ENCODE data around the gene FLYWCH2.

FLYWCH2 gene

GRCh38 chr16:2881783-2882649 lies 999 bp upstream of the FLYWCH2 start:
- H3K4me3 ChIP-seq, result peak overlapping the region; percentile 90
- 0 out of 2 replicates have a peak, but pooled peaks cover 4% of the 10 kb centered on the region for H3K4me1 ChIP-seq
- in situ Hi-C loops (cut with MboI; ENCODE audit: low sequenced_read_pairs), result no loop called here
- DNase-seq (ENCODE audit: low spot score in 2 of 2), result peak; percentile 28 to 63
- no peaks in the 10 kb centered on the region for H3K27me3 ChIP-seq (ENCODE audit: low read depth)
- H3K36me3 ChIP-seq (replicated peaks), result no peaks in the 10 kb centered on the region
- peaks cover 7% of the 10 kb centered on the region; the same call in 1 of the 2 replicates for H3K9me3 ChIP-seq

- Histone ChIP-seq H3K9me3 (peaks cover 7% of the 10 kb centered on the region; the same call in 1 of the 2 replicates), H3K36me3 (replicated peaks) (no peaks in the 10 kb centered on the region; the same call in 1 of the 2 replicates), H3K27me3 (ENCODE audit: low read depth) (no peaks in the 10 kb centered on the region), H3K4me3 (peak overlapping the region; percentile 90), H3K4me1 (0 out of 2 replicates have a peak, but pooled peaks cover 4% of the 10 kb centered on the region)
- DNase-seq (ENCODE audit: low spot score in 2 of 2), result peak in 1 of 2 experiments; percentile 57
- in situ Hi-C loops (cut with MboI; ENCODE audit: low sequenced_read_pairs), result no loop called here
Measured at GRCh38 chr16:2883458-2883908, 468 bp downstream of the FLYWCH2 start.

- Histone ChIP-seq H3K9me3 (peaks cover 7% of the 10 kb centered on the region; the same call in 1 of the 2 replicates), H3K27me3 (ENCODE audit: low read depth) (no peaks in the 10 kb centered on the region), H3K4me3 (peak overlapping the region; percentile 90), H3K4me1 (0 out of 2 replicates have a peak, but pooled peaks cover 4% of the 10 kb centered on the region), H3K36me3 (replicated peaks) (no peaks in the 10 kb centered on the region; the same call in 1 of the 2 replicates)
- no peak for DNase-seq (ENCODE audit: low spot score in 2 of 2)
- in situ Hi-C loops (cut with MboI; ENCODE audit: low sequenced_read_pairs), result no loop called here
Measured at GRCh38 chr16:2884041-2884451, 1.0 kb downstream of the FLYWCH2 start.

GRCh38 chr16:2894231-2894630 lies 11.2 kb downstream of the FLYWCH2 start:
- Histone ChIP-seq H3K27me3 (ENCODE audit: low read depth) (no peaks in the 10 kb centered on the region), H3K4me3 (no peak overlapping the region), H3K4me1 (no peaks in the 10 kb centered on the region; the same call in 1 of the 2 replicates), H3K36me3 (replicated peaks) (peaks cover 6% of the 10 kb centered on the region; the same call in 1 of the 2 replicates), H3K9me3 (no peaks in the 10 kb centered on the region)
- DNase-seq (ENCODE audit: low spot score in 2 of 2), result no peak
- in situ Hi-C loops (cut with MboI; ENCODE audit: low sequenced_read_pairs), result no loop called here

- Histone ChIP-seq H3K36me3 (replicated peaks) (peaks cover 6% of the 10 kb centered on the region; the same call in 1 of the 2 replicates), H3K27me3 (ENCODE audit: low read depth) (no peaks in the 10 kb centered on the region), H3K4me1 (no peaks in the 10 kb centered on the region; the same call in 1 of the 2 replicates), H3K9me3 (no peaks in the 10 kb centered on the region), H3K4me3 (no peak overlapping the region)
- in situ Hi-C loops (cut with MboI; ENCODE audit: low sequenced_read_pairs), result no loop called here
- DNase-seq (ENCODE audit: low spot score in 2 of 2), result no peak
Measured at GRCh38 chr16:2895813-2896212, 12.8 kb downstream of the FLYWCH2 start.

GRCh38 chr16:2896480-2897010 lies 13.5 kb downstream of the FLYWCH2 start:
- Histone ChIP-seq H3K36me3 (replicated peaks) (peaks cover 6% of the 10 kb centered on the region; the same call in 1 of the 2 replicates), H3K27me3 (ENCODE audit: low read depth) (no peaks in the 10 kb centered on the region)
- in situ Hi-C loops (cut with MboI; ENCODE audit: low sequenced_read_pairs), result no loop called here

DNA sequence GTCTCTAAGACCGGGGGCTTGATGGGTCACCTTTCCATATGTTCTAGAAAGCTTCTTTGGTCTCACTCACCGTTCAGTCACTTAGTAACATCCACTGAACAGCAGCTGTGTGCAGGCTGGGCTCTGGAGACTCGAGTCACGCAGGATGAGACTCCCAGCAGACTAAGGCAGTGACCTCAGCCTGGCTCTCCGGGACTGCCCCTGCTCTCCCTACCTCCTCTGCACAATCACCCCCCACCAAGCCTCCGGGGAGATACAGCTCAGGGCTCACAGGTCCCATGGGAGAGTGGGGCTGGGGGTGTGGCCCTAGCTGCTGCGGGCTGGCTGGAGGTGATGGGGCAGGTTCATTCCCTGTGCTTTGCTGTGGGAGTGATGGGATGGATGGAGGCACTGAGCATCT lies 14.1 kb downstream of the FLYWCH2 start:
- Histone ChIP-seq H3K9me3 (no peaks in the 10 kb centered on the region), H3K4me1 (no peaks in the 10 kb centered on the region), H3K27me3 (ENCODE audit: low read depth) (no peaks in the 10 kb centered on the region), H3K36me3 (replicated peaks) (peaks cover 6% of the 10 kb centered on the region; the same call in 1 of the 2 replicates), H3K4me3 (no peak overlapping the region)
- in situ Hi-C loops (cut with MboI; ENCODE audit: low sequenced_read_pairs), result no loop called here
- no peak for DNase-seq (ENCODE audit: low spot score in 2 of 2)

More at GRCh38 chr16:2896480-2897010, 13.5 kb downstream of the FLYWCH2 start:
- no peaks in the 10 kb centered on the region for H3K4me1 ChIP-seq
- no peak for DNase-seq (ENCODE audit: low spot score in 2 of 2)
- no peaks in the 10 kb centered on the region for H3K9me3 ChIP-seq
- no peak overlapping the region for H3K4me3 ChIP-seq

GRCh38 chr16:2898831-2899563 lies 16.0 kb downstream of the FLYWCH2 start:
- Histone ChIP-seq H3K9me3 (no peaks in the 10 kb centered on the region), H3K4me3 (no peak overlapping the region), H3K36me3 (replicated peaks) (peaks cover 6% of the 10 kb centered on the region; the same call in 1 of the 2 replicates), H3K27me3 (ENCODE audit: low read depth) (no peaks in the 10 kb centered on the region), H3K4me1 (peaks cover 3% of the 10 kb centered on the region)
- DNase-seq (ENCODE audit: low spot score in 2 of 2), result no peak
- in situ Hi-C loops (cut with MboI; ENCODE audit: low sequenced_read_pairs), result no loop called here

- Histone ChIP-seq H3K36me3 (replicated peaks) (peaks cover 6% of the 10 kb centered on the region; the same call in 1 of the 2 replicates), H3K4me3 (no peak overlapping the region), H3K27me3 (ENCODE audit: low read depth) (no peaks in the 10 kb centered on the region), H3K4me1 (peaks cover 4% of the 10 kb centered on the region), H3K9me3 (no peaks in the 10 kb centered on the region)
- no peak for DNase-seq (ENCODE audit: low spot score in 2 of 2)
- in situ Hi-C loops (cut with MboI; ENCODE audit: low sequenced_read_pairs), result no loop called here
Measured at GRCh38 chr16:2899564-2900072, 16.6 kb downstream of the FLYWCH2 start.

GRCh38 chr16:2900526-2901075 lies 17.6 kb downstream of the FLYWCH2 start:
- in situ Hi-C loops (cut with MboI; ENCODE audit: low sequenced_read_pairs), result no loop called here
- Histone ChIP-seq H3K27me3 (ENCODE audit: low read depth) (no peaks in the 10 kb centered on the region), H3K4me3 (no peak overlapping the region), H3K9me3 (no peaks in the 10 kb centered on the region), H3K36me3 (replicated peaks) (peaks cover 6% of the 10 kb centered on the region; the same call in 1 of the 2 replicates), H3K4me1 (peaks cover 4% of the 10 kb centered on the region)
- DNase-seq (ENCODE audit: low spot score in 2 of 2), result no peak

DNA sequence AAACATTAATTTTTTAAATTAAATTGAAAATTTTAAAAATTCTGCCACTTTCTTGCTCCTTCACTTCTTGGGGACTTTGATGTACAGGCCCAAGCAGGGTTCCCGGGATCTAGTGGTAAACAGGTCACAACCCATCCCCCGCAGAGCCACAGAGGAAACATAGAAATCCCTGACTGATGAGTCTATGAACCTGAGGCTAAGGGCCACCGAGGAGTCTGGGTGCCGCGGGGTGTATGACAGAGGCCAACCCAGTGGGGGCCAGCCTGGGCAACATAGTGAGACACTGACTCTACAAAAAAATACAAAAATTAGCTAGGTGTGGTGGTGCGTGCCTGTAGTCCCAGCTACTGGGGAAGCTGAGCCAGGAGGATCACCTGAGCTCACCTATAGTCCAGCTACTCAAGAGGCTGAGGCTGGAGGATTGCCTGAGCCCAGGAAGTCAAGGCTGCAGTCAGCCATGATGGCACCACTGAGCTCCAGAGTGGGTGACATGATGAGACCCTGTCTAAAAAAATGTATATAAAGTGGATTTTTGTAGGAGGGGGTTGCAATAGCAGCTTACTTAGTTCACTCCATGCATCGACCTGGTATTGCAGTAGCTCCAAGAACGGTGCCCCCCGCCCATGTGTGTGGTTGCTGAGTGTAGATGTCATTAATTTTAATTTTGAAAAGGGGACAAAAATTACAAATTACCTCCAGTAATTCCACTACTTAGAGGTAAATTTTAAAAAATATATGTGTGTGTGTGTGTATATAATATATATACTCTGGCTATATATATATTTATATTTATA lies 19.5 kb downstream of the FLYWCH2 start:
- Histone ChIP-seq H3K36me3 (replicated peaks) (no peaks in the 10 kb centered on the region), H3K4me1 (peaks cover 9% of the 10 kb centered on the region), H3K4me3 (no peak overlapping the region), H3K9me3 (no peaks in the 10 kb centered on the region), H3K27me3 (ENCODE audit: low read depth) (no peaks in the 10 kb centered on the region)
- in situ Hi-C loops (cut with MboI; ENCODE audit: low sequenced_read_pairs), result no loop called here
- DNase-seq (ENCODE audit: low spot score in 2 of 2), result no peak

DNA sequence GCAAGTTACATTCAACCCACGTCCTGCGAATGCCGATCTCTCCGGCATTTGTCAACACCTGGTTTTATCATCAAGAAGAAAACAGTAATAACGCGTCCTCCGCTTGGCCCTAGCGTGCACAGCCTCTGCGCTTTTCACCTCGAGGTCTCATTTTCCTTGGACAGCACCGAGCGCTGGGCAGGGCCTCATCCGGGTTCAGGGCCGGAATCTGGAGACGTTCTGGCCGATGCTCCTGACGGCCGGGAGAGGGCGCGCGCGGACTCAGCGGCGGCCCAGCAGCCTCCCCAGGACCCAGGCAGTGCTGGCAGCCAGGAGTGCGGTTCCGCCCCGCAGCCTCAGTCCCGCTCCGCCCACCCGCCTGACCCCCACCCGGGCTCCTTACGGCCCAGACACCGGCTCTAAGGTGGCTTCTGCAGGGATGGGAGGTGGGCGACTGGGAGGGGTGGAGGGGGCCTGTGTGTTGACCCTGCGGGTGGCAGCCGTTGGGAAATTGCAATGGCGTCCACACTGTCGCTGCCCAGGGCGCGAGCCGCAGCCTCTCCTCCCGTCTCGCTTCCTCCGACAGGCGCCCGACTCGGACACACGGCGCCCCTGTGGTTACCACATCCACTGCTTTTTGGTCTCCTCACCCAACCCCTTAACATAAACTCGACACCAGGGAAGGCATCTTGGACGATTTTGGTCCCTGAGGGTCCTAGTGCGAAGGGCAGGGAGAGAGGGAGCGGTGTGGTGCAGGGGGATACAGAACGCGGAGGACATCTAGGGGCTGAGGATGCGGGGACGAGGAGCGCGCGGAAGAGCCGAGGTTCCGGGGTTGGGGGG lies 21.3 kb downstream of the FLYWCH2 start:
- peak; percentile 76 to 87 for DNase-seq (ENCODE audit: low spot score in 2 of 2)
- no peaks in the 10 kb centered on the region for H3K36me3 ChIP-seq (replicated peaks)
- peak overlapping the region; percentile 79 for H3K4me3 ChIP-seq
- no peaks in the 10 kb centered on the region for H3K9me3 ChIP-seq
- H3K27me3 ChIP-seq (ENCODE audit: low read depth), result no peaks in the 10 kb centered on the region
- in situ Hi-C loops (cut with MboI; ENCODE audit: low sequenced_read_pairs), result no loop called here
- H3K4me1 ChIP-seq, result peaks cover 9% of the 10 kb centered on the region
